OCI-LY7 (cell line): ENCODE results near the gene DPH6.

ENCODE experiments used
- CTCF ChIP-seq: fragments of 200-600 bp; sonication (generic); conservative IDR thresholded peaks from 2 replicates; pipeline ENCODE4 v1.5.1; 2014; ENCODE audit warnings: mild to moderate bottlenecking, antibody characterized with exemption, low read length, moderate library complexity, mixed read lengths
- EZH2phosphoT487 ChIP-seq: fragments of 200-600 bp; sonication (generic); IDR thresholded peaks from 2 replicates; pipeline ENCODE4 v1.6.1; 2018; ENCODE audit warnings: low read depth, borderline replicate concordance, mild to moderate bottlenecking, mixed run types, antibody characterized with exemption, low read length, moderate library complexity, mixed read lengths

DNA sequence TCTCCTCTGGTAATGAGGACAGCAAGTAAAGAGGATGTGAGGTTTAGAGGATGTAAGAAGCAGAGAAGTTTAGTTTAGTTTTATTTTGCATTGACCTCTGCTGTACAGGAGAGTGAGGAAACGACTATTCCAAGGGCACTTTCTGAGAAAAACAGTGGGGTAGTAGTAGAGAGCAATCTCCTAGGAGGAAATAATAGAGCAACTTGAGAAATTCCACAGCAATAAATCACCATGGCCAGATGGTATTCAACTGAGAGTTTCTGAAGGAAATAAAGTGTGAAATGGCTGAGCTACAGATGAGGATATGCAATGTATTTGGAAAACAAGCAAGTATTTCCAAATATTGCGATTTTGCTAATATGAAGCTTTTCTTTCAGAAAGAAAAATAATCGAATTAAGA lies 118.9 kb downstream of the DPH6 start:
- no peak for TF ChIP-seq CTCF
- no peak for TF ChIP-seq EZH2phosphoT487
